Liver (tissue), 9 donors: Measurements from ENCODE around the gene SULT1A3. TPM values are rescaled to one million over a fixed set of nuclear protein-coding genes. Genes with fewer than 3 reads are reported as not detected.

Experiments
- DNase-seq: peaks from one replicate; pipeline ENCODE4 v3.0.0-alpha.2; 2017; ENCODE audit warnings: low spot score
- H3K27ac ChIP-seq, 2 donors: one replicate each; pipeline ENCODE4 v1.7.0; 2013; ENCODE audit warnings: inconsistent platforms in 2 of 2, low read length in 2 of 2, control low read depth in 1 of 2, low read depth in 1 of 2, mild to moderate bottlenecking in 1 of 2
- H3K27me3 ChIP-seq, 4 donors: one replicate each; pipeline versions ENCODE4 v1.6.1 to v1.7.0; 2013; ENCODE audit warnings: low read length in 3 of 4, inconsistent platforms in 1 of 4, mild to moderate bottlenecking in 1 of 4, moderate library complexity in 1 of 4; ENCODE audit not compliant: control insufficient read depth in 4 of 4, insufficient read depth in 4 of 4
- H3K36me3 ChIP-seq, 4 donors: one replicate each; pipeline versions ENCODE4 v1.6.1 to v1.7.0; 2013; ENCODE audit warnings: low read length in 3 of 4, mild to moderate bottlenecking in 3 of 4, low read depth in 1 of 4, moderate library complexity in 1 of 4; ENCODE audit not compliant: control insufficient read depth in 4 of 4, insufficient read depth in 3 of 4
- H3K4me1 ChIP-seq, 4 donors: one replicate each; pipeline versions ENCODE4 v1.6.1 to v1.7.0; 2013; ENCODE audit warnings: low read length in 3 of 4, mild to moderate bottlenecking in 3 of 4, moderate library complexity in 1 of 4; ENCODE audit not compliant: control insufficient read depth in 4 of 4, insufficient read depth in 4 of 4
- H3K4me3 ChIP-seq, 3 donors: one replicate each; pipeline versions ENCODE4 v1.6.1 to v1.7.0; 2013; ENCODE audit warnings: low read length in 3 of 3, control low read depth in 1 of 3, low read depth in 1 of 3, mild to moderate bottlenecking in 1 of 3
- H3K9ac ChIP-seq, 2 donors: one replicate each; pipeline ENCODE4 v1.7.0; 2013; ENCODE audit warnings: low read length in 2 of 2, mild to moderate bottlenecking in 2 of 2, moderate library complexity in 2 of 2, control low read depth in 1 of 2, low read depth in 1 of 2
- H3K9me3 ChIP-seq, 4 donors: one replicate each; pipeline versions ENCODE4 v1.6.1 to v1.7.0; 2013; ENCODE audit warnings: low read length in 3 of 4; ENCODE audit not compliant: control insufficient read depth in 4 of 4
- EGR1 ChIP-seq, 2 donors: IDR thresholded peaks; 2 replicates each; pipeline ENCODE4 v1.6.1; 2016 to 2018; ENCODE audit warnings: antibody characterized with exemption in 2 of 2, low read depth in 2 of 2
- FOXA1 ChIP-seq: IDR thresholded peaks from 2 replicates; pipeline ENCODE4 v1.6.1; 2016; ENCODE audit warnings: antibody characterized with exemption
- FOXA2 ChIP-seq: IDR thresholded peaks from 2 replicates; pipeline ENCODE4 v1.6.1; 2016; ENCODE audit warnings: antibody characterized with exemption
- GABPA ChIP-seq, 2 donors: IDR thresholded peaks in 1 of 2; conservative IDR thresholded peaks in 1 of 2; 2 replicates each; pipeline ENCODE4 v1.6.1; 2016; ENCODE audit warnings: antibody characterized with exemption in 2 of 2, mild to moderate bottlenecking in 1 of 2, moderate library complexity in 1 of 2
- HNF4A ChIP-seq, 2 donors: conservative IDR thresholded peaks; 2 replicates each; pipeline ENCODE4 v1.6.1; 2016; ENCODE audit warnings: antibody characterized with exemption in 2 of 2, mild to moderate bottlenecking in 2 of 2
- HNF4G ChIP-seq: IDR thresholded peaks from 2 replicates; pipeline ENCODE4 v1.6.1; 2016; ENCODE audit warnings: antibody characterized with exemption
- JUND ChIP-seq, 2 donors: IDR thresholded peaks; 2 replicates each; pipeline ENCODE4 v1.6.1; 2016; ENCODE audit warnings: antibody characterized with exemption in 2 of 2
- NR2F2 ChIP-seq: IDR thresholded peaks from 2 replicates; pipeline ENCODE4 v1.6.1; 2016; ENCODE audit warnings: antibody characterized with exemption
- RAD21 ChIP-seq, 2 donors: IDR thresholded peaks; 2 replicates each; pipeline ENCODE4 v1.6.1; 2016; ENCODE audit warnings: antibody characterized with exemption in 2 of 2, mild to moderate bottlenecking in 2 of 2
- RXRA ChIP-seq, 2 donors: IDR thresholded peaks; 2 replicates each; pipeline ENCODE4 v1.6.1; 2017 to 2018; ENCODE audit warnings: antibody characterized with exemption in 2 of 2, mild to moderate bottlenecking in 1 of 2
- SP1 ChIP-seq: IDR thresholded peaks from 2 replicates; pipeline ENCODE4 v1.6.1; 2018; ENCODE audit warnings: antibody characterized with exemption, mild to moderate bottlenecking
- TAF1 ChIP-seq: conservative IDR thresholded peaks from 2 replicates; pipeline ENCODE4 v1.6.1; 2016; ENCODE audit warnings: antibody characterized with exemption, mild to moderate bottlenecking
- YY1 ChIP-seq: IDR thresholded peaks from 2 replicates; pipeline ENCODE4 v1.6.1; 2016; ENCODE audit warnings: antibody characterized with exemption, mild to moderate bottlenecking
- ZBTB33 ChIP-seq: IDR thresholded peaks from 2 replicates; pipeline ENCODE4 v1.6.1; 2016; ENCODE audit warnings: antibody characterized with exemption
- WGBS: extraction: QIAGEN DNeasy Blood & Tissue Kit; methylation state at CpG from one replicate; pipeline ENCODE4 v1.1.7; 2013; 5-methylcytosine and 5-hydroxymethylcytosine counted together
- polyA plus RNA-seq, 2 donors: library from polyadenylated mRNA; stranded (reverse) in 1 of 2; unstranded in 1 of 2; fragments of 200-250 nt in 1 of 2; fragments of >200 nt in 1 of 2; fragmentation: Nextera tagmentation in 1 of 2; extraction: Ambion mirVana in 1 of 2; gene quantifications; one replicate each; pipeline versions ENCODE4 v1.2.1 to v1.2.3, GENCODE V29; 2013 to 2015
- total RNA-seq, 2 donors: library from RNA; depleted of rRNA; stranded (reverse); fragments of >200 nt; gene quantifications; one replicate each; pipeline ENCODE4 v1.2.3, GENCODE V29; 2014
- TF ChIP-seq, protein P1 (sequence below): IDR thresholded peaks from 2 replicates; pipeline ENCODE4 v1.6.1; 2016; ENCODE audit warnings: antibody characterized with exemption, mild to moderate bottlenecking
- TF ChIP-seq, protein P2 (sequence below): IDR thresholded peaks from 2 replicates; pipeline ENCODE4 v1.6.1; 2016; ENCODE audit warnings: antibody characterized with exemption
- donor health status: healthy.
- donor health status: healthy.
- donor health status: healthy.
- donor health status: healthy.
- donor health status: healthy.

Gene SULT1A3
- total and polyA plus RNA-seq, 4 donors: 2.8 to 13.8 (median 11.0) TPM

- TF ChIP-seq, protein P1, sequence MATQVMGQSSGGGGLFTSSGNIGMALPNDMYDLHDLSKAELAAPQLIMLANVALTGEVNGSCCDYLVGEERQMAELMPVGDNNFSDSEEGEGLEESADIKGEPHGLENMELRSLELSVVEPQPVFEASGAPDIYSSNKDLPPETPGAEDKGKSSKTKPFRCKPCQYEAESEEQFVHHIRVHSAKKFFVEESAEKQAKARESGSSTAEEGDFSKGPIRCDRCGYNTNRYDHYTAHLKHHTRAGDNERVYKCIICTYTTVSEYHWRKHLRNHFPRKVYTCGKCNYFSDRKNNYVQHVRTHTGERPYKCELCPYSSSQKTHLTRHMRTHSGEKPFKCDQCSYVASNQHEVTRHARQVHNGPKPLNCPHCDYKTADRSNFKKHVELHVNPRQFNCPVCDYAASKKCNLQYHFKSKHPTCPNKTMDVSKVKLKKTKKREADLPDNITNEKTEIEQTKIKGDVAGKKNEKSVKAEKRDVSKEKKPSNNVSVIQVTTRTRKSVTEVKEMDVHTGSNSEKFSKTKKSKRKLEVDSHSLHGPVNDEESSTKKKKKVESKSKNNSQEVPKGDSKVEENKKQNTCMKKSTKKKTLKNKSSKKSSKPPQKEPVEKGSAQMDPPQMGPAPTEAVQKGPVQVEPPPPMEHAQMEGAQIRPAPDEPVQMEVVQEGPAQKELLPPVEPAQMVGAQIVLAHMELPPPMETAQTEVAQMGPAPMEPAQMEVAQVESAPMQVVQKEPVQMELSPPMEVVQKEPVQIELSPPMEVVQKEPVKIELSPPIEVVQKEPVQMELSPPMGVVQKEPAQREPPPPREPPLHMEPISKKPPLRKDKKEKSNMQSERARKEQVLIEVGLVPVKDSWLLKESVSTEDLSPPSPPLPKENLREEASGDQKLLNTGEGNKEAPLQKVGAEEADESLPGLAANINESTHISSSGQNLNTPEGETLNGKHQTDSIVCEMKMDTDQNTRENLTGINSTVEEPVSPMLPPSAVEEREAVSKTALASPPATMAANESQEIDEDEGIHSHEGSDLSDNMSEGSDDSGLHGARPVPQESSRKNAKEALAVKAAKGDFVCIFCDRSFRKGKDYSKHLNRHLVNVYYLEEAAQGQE: no peak
- TF ChIP-seq ZBTB33 (no peak), HNF4G (no peak), RXRA (IDR thresholded peaks at IDR 0.05) (no peak)
Observed at GRCh38 chr16:30179931-30180330, 19.1 kb upstream of the SULT1A3 start (continued).

- no peaks in the 10 kb centered on the region for H3K36me3 ChIP-seq
- no peak overlapping the region for H3K27ac ChIP-seq
- no peak for TF ChIP-seq RXRA (IDR thresholded peaks at IDR 0.05)
- no peak for TF ChIP-seq YY1
- TF ChIP-seq GABPA (IDR thresholded peaks at IDR 0.05 in 1 of 2, conservative IDR thresholded peaks at IDR 0.05 in 1 of 2): no peak
- TF ChIP-seq HNF4A (conservative IDR thresholded peaks at IDR 0.05): no peak
- TF ChIP-seq TAF1: no peak
- TF ChIP-seq HNF4G: no peak
- no peak for TF ChIP-seq EGR1 (IDR thresholded peaks at IDR 0.05; ENCODE audit: low read depth in 2 of 2)
- TF ChIP-seq RAD21 (IDR thresholded peaks at IDR 0.05): no peak
- no peak overlapping the region for H3K4me3 ChIP-seq
- H3K9ac ChIP-seq: no peak overlapping the region
- WGBS: 71% methylated on average over 3 of the region's 3 CpGs
- H3K27me3 ChIP-seq: no peaks in the 10 kb centered on the region
- no peak for DNase-seq
- no peaks in the 10 kb centered on the region for H3K9me3 ChIP-seq
- peaks cover 0 to 11% (median 2%) of the 10 kb centered on the region in 4 donors for H3K4me1 ChIP-seq
Observed at GRCh38 chr16:30180741-30181140, 18.3 kb upstream of the SULT1A3 start.

DNA sequence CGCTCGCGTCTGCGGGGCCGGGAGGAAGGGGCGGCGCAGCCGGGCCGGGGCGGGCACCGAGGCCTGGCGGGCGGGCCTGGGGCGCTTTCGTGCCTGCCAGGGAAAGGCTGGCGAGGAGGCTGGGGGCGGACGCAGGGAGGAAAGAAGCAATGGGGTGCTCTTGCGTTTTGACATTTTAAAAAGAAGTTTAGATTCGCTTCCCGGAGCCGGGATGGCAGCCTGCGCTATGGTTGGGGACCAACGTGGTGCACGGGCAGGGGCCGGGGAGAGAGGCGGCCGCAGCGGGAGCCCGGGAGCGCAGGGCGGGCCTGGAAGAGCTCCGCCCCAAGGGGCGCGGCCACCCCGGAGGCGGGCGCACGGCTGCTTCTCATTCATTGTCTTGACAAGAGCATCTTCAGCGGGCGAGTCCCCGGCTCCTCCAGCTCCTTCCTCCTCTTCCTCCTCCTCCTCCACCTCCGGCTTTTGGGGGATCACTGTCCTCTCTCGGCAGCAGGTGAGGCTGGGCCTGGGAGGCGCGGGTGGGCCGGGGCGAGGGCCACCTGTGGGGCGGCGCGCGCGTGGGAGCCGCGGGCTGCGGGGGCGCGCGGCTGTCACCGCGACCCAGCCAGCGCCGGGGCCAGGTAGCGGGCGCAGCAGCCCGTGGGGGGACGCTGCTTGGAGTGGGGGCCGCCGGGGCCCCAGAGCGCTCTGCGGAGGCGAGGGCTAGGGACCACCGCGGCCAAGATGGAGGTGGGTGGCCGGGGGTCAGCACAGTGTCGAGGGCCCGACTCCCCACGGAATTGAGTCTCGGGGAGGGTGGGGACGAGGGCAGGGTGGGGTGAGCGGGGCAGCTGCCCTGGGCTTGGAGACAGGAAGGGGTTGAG is 15.6 kb upstream of the SULT1A3 start, which contains the start of gene CORO1A:
Gene CORO1A (plus strand): TSS at position 370 of the 863 bp plus-strand sequence. CDS start 1,608 bp downstream, outside the sequence.
- no peaks in the 10 kb centered on the region for H3K9me3 ChIP-seq
- H3K27ac ChIP-seq: peak within 1 kb of the TSS; percentile 62 to 67
- peaks cover 0 to 2% (median 0%) of the 10 kb centered on the region in 4 donors for H3K36me3 ChIP-seq
- peak within 1 kb of the TSS; percentile 41 to 66 (median 64) for H3K4me3 ChIP-seq
- H3K4me1 ChIP-seq: peaks cover 0 to 18% (median 2%) of the 10 kb centered on the region in 4 donors
- no peaks in the 10 kb centered on the region for H3K27me3 ChIP-seq
- DNase-seq: peak; percentile 72
- peak within 1 kb of the TSS; percentile 10 to 39 for H3K9ac ChIP-seq
- 4% methylated on average over 81 of the region's 81 CpGs for WGBS
- TF ChIP-seq EGR1 (IDR thresholded peaks at IDR 0.05; ENCODE audit: low read depth in 2 of 2) (no peak), NR2F2 (no peak), GABPA (IDR thresholded peaks at IDR 0.05 in 1 of 2, conservative IDR thresholded peaks at IDR 0.05 in 1 of 2) (no peak), ZBTB33 (no peak), FOXA1 (no peak), JUND (IDR thresholded peaks at IDR 0.05) (no peak), YY1 (no peak), SP1 (no peak), HNF4G (no peak), RXRA (IDR thresholded peaks at IDR 0.05) (no peak), FOXA2 (no peak), HNF4A (conservative IDR thresholded peaks at IDR 0.05) (no peak)
- TF ChIP-seq, protein P1: no peak
- TF ChIP-seq, protein P2, sequence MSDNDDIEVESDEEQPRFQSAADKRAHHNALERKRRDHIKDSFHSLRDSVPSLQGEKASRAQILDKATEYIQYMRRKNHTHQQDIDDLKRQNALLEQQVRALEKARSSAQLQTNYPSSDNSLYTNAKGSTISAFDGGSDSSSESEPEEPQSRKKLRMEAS: no peak
